Activated T-cell treated with anti-CD3 and anti-CD28 coated beads, Interleukin-2, amount 50 U/mL, for 4 hours (primary cell): ENCODE measurements around the gene STPG4. TPM values are rescaled to one million over a fixed set of nuclear protein-coding genes. Genes with fewer than 3 reads are reported as not detected.

ENCODE experiments used
- ATAC-seq, 2 donors: fragments of 200-7000 bp; cut with Tn5 transposase; one replicate each; pipeline ENCODE4 v1.10.0; 2021
- DNase-seq: peaks from one replicate; pipeline ENCODE4 v3.0.0-alpha.2; 2020
- H3K27me3 Mint-ChIP-seq: one replicate; pipeline ENCODE4 v1.8.0; 2021; ENCODE audit warnings: low read depth, mixed read lengths
- H3K36me3 Mint-ChIP-seq: one replicate; pipeline ENCODE4 v1.8.0; 2022; ENCODE audit warnings: mixed read lengths; ENCODE audit not compliant: insufficient read depth
- H3K4me1 Mint-ChIP-seq: one replicate; pipeline ENCODE4 v1.8.0; 2021; ENCODE audit warnings: low read depth, mixed read lengths
- H3K4me3 Mint-ChIP-seq: one replicate; pipeline ENCODE4 v1.8.0; 2021; ENCODE audit warnings: mild to moderate bottlenecking, moderate library complexity, mixed read lengths
- H3K9me3 Mint-ChIP-seq: one replicate; pipeline ENCODE4 v1.8.0; 2021; ENCODE audit warnings: mixed read lengths
- total RNA-seq, 3 donors: library from RNA; stranded (reverse); gene quantifications; one replicate each; pipeline ENCODE4 v1.2.1, GENCODE V29; 2021

Gene STPG4
- total RNA-seq, 3 donors from 2014 or later: not detected

DNA sequence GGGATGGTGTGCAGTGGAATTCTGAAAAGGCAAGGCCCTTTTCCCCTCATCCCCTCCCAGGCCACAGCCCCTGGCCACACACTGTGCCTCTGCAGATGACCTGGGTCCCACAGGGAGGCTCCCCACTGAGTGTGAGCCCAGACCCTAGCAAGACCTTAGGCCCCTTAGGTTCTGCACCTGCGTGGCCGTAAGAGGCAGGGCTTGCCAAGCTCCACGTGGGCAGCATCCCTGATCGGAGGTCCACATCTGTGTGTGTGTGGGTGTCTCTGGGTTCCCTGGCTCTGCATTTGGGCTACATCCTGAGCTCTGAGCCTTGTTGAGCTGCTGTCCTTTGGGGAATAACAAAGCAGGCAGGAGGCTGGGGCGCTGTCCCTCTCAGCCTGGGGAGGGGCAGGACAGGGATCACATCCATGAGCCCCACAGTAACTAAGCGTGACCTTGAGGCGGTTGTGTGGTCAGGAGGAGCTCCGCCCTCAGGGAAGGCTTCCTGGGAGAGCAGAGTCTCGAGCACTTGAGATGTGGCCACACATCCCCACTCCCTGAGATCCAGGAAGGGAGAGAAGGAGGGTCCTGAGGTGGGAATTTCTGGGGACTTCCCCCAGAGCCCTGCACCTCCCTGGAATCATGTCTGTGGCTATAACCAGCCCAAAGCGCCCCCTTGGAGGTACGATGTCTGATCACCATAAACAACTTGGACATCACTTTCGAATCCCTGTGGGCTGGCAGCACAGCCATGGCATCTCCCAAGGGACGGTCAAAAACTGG, 84.8 kb downstream of the STPG4 start:
- Mint-ChIP-seq H3K9me3 (no peaks in the 10 kb centered on the region), H3K27me3 (no peaks in the 10 kb centered on the region), H3K4me3 (no peak overlapping the region), H3K4me1 (peaks cover 60% of the 10 kb centered on the region), H3K36me3 (peaks cover 10% of the 10 kb centered on the region)
- no peak for ATAC-seq
- DNase-seq: no peak

DNA sequence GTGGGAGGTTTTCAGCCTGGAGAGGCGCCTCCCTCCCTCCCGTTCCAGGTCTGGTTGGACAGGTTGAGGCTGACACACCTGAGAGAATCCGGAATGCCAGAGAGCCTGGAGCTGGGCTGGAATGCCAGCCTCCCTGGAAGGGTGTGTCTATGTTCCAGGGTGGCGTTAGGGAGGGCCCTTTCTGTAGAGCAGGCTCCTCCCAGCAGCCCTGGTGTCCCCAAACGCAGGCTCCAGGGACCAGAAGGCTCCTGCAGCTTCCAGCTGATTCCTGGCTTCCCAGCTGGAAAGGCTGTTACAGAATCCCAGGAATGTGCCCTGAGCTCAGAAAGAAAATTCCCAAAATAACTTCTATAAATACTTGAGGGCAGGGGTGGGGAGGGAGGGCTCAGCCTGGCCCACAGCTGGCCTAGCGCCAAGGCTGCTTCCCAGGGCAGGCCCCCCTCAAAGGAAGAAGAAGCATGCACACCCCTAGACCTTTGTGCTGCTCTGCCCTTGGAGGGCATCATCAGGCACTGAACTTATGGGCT, 85.4 kb downstream of the STPG4 start:
- H3K36me3 Mint-ChIP-seq: peaks cover 10% of the 10 kb centered on the region
- ATAC-seq: no peak

DNA sequence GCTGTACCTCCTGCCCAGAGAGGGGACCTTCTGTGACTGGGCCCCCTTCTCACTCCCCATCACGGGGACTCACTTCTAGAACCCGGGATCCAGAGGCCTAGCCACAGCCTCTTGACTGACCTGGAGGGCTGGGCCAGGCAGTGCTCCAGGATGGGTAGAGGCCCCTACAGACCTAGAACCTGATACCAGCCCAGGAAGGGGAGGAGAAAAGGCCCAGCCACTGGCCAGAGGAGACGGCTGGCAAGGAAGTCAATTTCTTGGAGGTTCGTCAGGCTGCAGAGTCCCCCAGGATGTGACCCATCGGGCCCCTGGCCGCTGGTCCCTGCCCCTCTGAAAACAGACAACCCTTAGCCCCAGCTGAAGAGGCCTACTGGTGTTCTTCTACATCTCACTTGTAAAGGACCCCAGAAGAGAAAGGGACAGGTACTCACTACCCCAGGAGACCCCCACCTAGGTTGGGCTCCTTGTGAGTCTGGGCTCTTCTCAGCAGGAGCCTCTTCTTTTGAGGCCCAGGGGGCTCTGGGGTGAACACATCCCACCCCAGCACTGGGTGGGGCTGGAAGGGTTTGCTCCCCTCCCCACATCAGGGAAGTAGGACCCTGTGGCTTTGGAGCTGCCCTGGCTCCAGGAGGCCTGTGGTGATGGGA, 86.0 kb downstream of the STPG4 start:
- H3K36me3 Mint-ChIP-seq: peaks cover 10% of the 10 kb centered on the region
- peaks cover 60% of the 10 kb centered on the region for H3K4me1 Mint-ChIP-seq
- H3K9me3 Mint-ChIP-seq: no peaks in the 10 kb centered on the region
- ATAC-seq: no peak
- no peaks in the 10 kb centered on the region for H3K27me3 Mint-ChIP-seq
- H3K4me3 Mint-ChIP-seq: no peak overlapping the region
- no peak for DNase-seq

More for the DNA sequence above, 85.4 kb downstream of the STPG4 start:
- no peaks in the 10 kb centered on the region for H3K9me3 Mint-ChIP-seq
- H3K4me3 Mint-ChIP-seq: no peak overlapping the region
- no peak for DNase-seq
- no peaks in the 10 kb centered on the region for H3K27me3 Mint-ChIP-seq
- H3K4me1 Mint-ChIP-seq: peaks cover 60% of the 10 kb centered on the region

DNA sequence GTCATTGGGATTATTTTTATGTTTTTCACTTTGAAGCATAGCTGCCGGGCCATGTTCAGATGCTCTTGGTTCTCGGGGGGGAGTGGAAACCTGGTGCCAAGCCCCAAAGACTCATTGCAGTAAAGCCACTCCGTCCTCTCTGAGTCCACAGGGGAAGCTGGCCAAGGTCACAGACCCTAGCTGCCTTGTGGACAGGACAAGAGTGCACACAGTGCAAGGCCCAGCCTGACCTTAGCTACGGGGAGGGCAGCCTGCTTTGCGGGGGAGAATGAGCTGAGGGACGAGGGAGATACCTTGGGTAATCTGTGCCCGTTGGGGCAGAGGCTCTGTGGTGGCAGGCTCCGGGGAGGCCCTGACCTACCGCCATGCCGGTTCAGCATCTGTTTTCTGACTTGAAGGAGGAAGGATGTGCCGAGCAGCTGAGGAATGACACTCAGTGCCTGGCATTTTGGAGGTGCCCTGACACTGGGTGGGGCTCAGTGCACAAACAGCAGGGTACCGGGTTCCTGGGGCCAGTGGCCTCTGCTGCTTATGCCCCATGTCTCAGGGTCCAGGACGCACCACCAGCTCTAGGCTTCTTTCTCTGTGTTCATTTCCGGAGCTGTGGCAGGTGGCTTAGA, 87.2 kb downstream of the STPG4 start:
- no peaks in the 10 kb centered on the region for H3K27me3 Mint-ChIP-seq
- ATAC-seq: no peak
- peaks cover 18% of the 10 kb centered on the region for H3K36me3 Mint-ChIP-seq
- no peak for DNase-seq
- H3K4me1 Mint-ChIP-seq: peaks cover 58% of the 10 kb centered on the region
- H3K4me3 Mint-ChIP-seq: no peak overlapping the region
- no peaks in the 10 kb centered on the region for H3K9me3 Mint-ChIP-seq

GRCh38 chr2:47065771-47066380, 89.2 kb downstream of the STPG4 start:
- no peaks in the 10 kb centered on the region for H3K9me3 Mint-ChIP-seq
- peaks cover 15% of the 10 kb centered on the region for H3K36me3 Mint-ChIP-seq
- no peaks in the 10 kb centered on the region for H3K27me3 Mint-ChIP-seq
- no peak overlapping the region for H3K4me3 Mint-ChIP-seq
- no peak for ATAC-seq
- no peak for DNase-seq
- H3K4me1 Mint-ChIP-seq: peaks cover 39% of the 10 kb centered on the region

DNA sequence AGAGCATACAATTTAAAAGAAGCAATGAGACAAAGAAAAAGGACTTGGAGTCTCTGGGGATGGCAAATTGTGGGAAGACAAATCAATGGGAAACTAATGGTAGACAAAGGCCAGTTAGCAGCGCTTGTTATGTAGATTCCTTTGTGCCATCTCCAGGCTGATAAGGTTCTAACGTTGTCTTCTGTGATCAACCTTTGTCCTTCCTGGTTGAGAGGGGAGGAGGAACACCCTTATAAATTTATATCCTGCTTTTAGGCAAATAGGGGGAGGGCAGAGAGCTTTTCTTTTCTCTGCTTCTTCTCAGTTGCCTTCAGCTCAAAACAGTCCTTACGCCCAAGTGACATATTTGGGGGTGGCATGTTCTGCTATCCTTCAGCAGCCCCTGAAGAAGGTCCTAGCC, 89.8 kb downstream of the STPG4 start:
- no peak overlapping the region for H3K4me3 Mint-ChIP-seq
- no peaks in the 10 kb centered on the region for H3K9me3 Mint-ChIP-seq
- H3K27me3 Mint-ChIP-seq: no peaks in the 10 kb centered on the region
- H3K36me3 Mint-ChIP-seq: peaks cover 15% of the 10 kb centered on the region
- peaks cover 33% of the 10 kb centered on the region for H3K4me1 Mint-ChIP-seq
- ATAC-seq: no peak
- no peak for DNase-seq

DNA sequence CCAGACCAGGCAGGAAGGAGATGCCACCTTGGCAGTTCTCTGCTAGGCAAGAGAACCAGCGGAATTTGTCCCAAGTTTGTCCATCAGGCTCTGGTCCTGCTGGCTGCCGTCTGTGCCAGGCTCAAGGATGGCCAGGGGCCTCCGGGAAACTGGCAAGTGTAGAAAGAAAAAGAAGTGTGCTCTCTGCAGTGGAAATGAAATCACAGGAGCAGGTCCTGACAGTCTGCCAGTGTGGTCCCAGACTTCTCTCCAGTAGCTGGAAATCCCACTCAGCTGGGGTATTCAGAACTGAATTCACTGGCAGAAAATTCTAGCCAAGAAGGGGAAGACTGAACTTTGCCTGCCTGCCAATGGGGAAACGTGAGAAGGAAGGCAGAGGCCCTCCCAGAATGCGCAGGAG, 91.0 kb downstream of the STPG4 start:
- Mint-ChIP-seq H3K27me3 (no peaks in the 10 kb centered on the region), H3K9me3 (no peaks in the 10 kb centered on the region), H3K4me1 (peaks cover 25% of the 10 kb centered on the region), H3K36me3 (peaks cover 15% of the 10 kb centered on the region), H3K4me3 (no peak overlapping the region)
- ATAC-seq (no peak), DNase-seq (no peak)

DNA sequence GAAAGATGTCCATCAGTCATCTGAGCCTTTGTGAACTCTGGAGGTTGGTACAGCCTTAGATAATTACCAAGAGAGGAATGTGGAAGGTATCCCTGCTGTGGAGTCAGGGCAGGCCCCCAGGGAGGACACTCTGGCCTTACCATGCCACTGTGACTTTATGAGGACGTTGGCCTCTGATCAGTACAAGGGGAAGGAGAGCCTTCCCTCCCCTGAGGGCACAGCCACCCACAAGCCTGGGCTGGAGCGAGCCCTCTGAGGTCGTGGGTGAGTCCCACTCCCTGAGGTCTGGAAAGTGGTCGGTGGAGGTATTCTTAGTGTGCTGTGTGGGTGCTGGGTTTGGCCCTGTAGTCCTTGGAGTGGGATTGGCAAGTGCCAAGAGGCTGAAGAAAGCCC, 91.6 kb downstream of the STPG4 start:
- ATAC-seq (no peak), DNase-seq (no peak)
- H3K36me3 Mint-ChIP-seq: peaks cover 15% of the 10 kb centered on the region
- H3K9me3 Mint-ChIP-seq: no peaks in the 10 kb centered on the region
- no peaks in the 10 kb centered on the region for H3K27me3 Mint-ChIP-seq
- no peak overlapping the region for H3K4me3 Mint-ChIP-seq
- peaks cover 20% of the 10 kb centered on the region for H3K4me1 Mint-ChIP-seq

DNA sequence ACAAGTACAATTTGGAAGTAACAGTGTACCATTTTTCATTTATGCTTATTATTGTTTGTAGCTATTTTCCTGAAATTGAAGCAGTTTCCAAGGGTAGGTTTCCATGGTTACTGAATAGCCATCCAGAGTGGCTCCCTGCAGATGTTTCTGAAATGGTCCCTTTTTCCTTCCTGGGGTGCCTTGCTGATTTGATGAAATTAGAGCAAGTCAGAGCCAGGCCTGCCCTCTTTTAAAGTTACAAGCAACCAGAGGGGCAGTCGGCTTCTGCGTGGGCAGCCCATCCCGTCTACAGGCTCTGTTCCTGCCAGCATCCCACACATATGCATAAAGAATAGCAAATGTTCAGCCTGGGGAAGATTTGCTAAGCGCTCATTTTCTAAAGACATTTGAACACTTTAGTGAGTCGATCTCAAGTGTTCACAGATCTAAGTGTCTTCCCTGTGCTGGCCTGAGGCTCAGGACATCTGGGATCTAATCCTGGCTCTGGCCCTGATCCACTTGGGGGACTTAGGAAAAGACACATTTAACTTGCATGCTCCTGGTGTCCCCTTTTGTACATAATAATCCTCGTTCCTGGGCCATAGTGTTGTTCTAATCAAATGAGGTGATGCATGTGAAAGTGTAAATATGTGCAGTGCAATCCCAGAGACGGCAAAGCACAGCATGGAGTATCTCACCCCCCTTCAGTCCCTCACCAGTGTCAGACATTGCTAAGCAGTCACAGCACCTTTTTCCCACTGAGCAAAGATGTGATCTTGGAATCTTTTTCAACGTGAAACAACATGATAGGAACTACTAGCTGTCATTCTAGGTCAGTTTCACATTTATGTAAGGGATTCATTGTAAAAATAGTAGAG, 92.2 kb downstream of the STPG4 start:
- peaks cover 16% of the 10 kb centered on the region for H3K4me1 Mint-ChIP-seq
- H3K4me3 Mint-ChIP-seq: no peak overlapping the region
- peaks cover 15% of the 10 kb centered on the region for H3K36me3 Mint-ChIP-seq
- no peak for ATAC-seq
- no peak for DNase-seq
- H3K27me3 Mint-ChIP-seq: no peaks in the 10 kb centered on the region
- no peaks in the 10 kb centered on the region for H3K9me3 Mint-ChIP-seq

GRCh38 chr2:47061944-47062678, 93.0 kb downstream of the STPG4 start:
- ATAC-seq (no peak), DNase-seq (no peak)
- H3K9me3 Mint-ChIP-seq: no peaks in the 10 kb centered on the region
- H3K27me3 Mint-ChIP-seq: no peaks in the 10 kb centered on the region
- H3K4me1 Mint-ChIP-seq: peaks cover 14% of the 10 kb centered on the region
- H3K36me3 Mint-ChIP-seq: peaks cover 15% of the 10 kb centered on the region
- H3K4me3 Mint-ChIP-seq: no peak overlapping the region

DNA sequence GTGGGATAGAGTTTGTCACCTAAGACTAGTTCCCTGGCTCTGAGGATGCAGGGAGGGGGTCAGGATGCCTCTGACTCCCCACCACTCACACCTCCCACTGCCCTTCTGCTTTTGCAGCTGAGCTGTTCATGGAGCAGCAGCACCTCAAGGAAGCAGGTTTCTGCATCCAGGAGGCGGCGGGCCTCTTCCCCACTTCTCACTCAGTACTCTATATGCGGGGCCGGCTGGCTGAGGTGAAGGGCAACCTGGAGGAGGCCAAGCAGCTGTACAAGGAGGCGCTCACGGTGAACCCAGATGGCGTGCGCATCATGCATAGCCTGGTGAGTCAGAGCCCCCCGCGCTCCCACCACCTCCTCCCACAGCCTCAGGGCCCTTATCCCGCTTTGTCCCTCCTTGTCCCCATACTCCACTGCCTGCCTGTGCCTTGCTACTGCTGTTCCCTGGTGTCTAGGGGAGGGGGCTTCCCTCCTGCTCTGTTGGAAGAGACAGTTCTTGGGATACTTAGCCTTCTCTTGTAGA, 94.4 kb downstream of the STPG4 start:
- Mint-ChIP-seq H3K4me1 (peaks cover 20% of the 10 kb centered on the region), H3K27me3 (no peaks in the 10 kb centered on the region), H3K4me3 (no peak overlapping the region), H3K36me3 (peaks cover 13% of the 10 kb centered on the region), H3K9me3 (no peaks in the 10 kb centered on the region)
- no peak for ATAC-seq
- DNase-seq: no peak

- H3K36me3 Mint-ChIP-seq: peaks cover 7% of the 10 kb centered on the region
- ATAC-seq (no peak), DNase-seq (no peak)
- H3K27me3 Mint-ChIP-seq: no peaks in the 10 kb centered on the region
- H3K4me3 Mint-ChIP-seq: no peak overlapping the region
- H3K4me1 Mint-ChIP-seq: peaks cover 25% of the 10 kb centered on the region
- no peaks in the 10 kb centered on the region for H3K9me3 Mint-ChIP-seq
Observed at GRCh38 chr2:47058003-47058931, 96.8 kb downstream of the STPG4 start.
